Measurements from ENCODE around the gene NCAPG. TPM values are rescaled to one million over a fixed set of nuclear protein-coding genes. Genes with fewer than 3 reads are reported as not detected.
"Not testable (repeated sequence)": the region's sequence is repeated elsewhere in the genome, so short reads cannot be mapped to it uniquely, and the experiment has no call there.

Gene NCAPG
- polyA plus RNA-seq, 1 donor from 2014 or later, result 1.2 TPM

GRCh38 chr4:17816142-17816541 is 5.4 kb downstream of the NCAPG start:
- Mint-ChIP-seq H3K27me3 (no peaks in the 10 kb centered on the region), H3K36me3 (no peaks in the 10 kb centered on the region), H3K4me3 (no peak overlapping the region), H3K4me1 (peaks cover 10 to 20% (median 15%) of the 10 kb centered on the region in 3 donors), H3K27ac (peak overlapping the region in 1 of 3 donors; percentile 27), H3K9me3 (no peaks in the 10 kb centered on the region)

DNA sequence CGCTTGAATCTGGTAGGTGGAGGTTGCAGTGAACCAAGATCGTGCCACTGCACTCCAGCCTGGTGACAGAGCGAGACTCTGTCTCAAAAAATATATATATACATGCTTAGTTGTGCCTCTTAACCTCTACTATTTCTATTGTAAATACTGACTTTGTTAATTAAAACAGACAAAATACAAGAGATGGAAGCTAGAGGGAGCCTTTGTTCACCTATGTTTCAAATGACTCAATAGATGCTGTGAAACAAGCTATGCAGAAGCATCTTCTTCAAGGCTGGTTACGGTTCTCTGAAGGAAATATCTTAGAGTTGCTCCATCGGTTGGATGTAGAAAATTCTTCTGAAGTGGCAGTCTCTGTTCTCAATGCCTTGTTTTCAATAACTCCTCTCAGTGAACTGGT is 6.2 kb downstream of the NCAPG start:
- peak overlapping the region in 1 of 4 donors; percentile 66 for H3K4me3 Mint-ChIP-seq
- H3K9me3 Mint-ChIP-seq, result no peaks in the 10 kb centered on the region
- peaks cover 6 to 15% (median 10%) of the 10 kb centered on the region in 3 donors for H3K4me1 Mint-ChIP-seq
- H3K27me3 Mint-ChIP-seq, result no peaks in the 10 kb centered on the region
- H3K27ac Mint-ChIP-seq, result no peak overlapping the region
- no peaks in the 10 kb centered on the region for H3K36me3 Mint-ChIP-seq

GRCh38 chr4:17823871-17824669 is 13.3 kb downstream of the NCAPG start:
- no peaks in the 10 kb centered on the region for H3K27me3 Mint-ChIP-seq
- peak overlapping the region in 1 of 3 donors; percentile 59 for H3K27ac Mint-ChIP-seq
- no peaks in the 10 kb centered on the region for H3K9me3 Mint-ChIP-seq
- no peak overlapping the region for H3K4me3 Mint-ChIP-seq
- peaks cover 0 to 5% (median 2%) of the 10 kb centered on the region in 3 donors for H3K4me1 Mint-ChIP-seq
- peaks cover 4% of the 10 kb centered on the region for H3K36me3 Mint-ChIP-seq

DNA sequence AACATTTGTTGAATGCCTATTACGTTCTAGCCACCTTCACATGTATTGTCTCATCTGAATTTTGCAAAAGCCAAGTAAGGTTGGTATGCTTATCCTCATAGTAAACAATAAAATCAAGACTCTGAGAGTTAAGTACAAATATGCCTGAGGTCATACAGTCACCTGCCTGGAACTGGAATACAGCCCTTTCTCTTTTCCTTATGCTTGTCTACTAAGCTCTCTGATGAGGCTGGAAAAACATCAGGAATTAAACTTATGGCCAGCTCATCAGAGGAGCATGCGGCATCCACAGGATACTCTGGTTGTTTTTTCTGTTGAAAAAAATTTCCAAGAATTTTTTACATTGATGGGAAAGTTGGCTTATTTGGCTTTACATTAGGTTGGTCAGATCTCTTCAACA is 35.5 kb downstream of the NCAPG start:
- H3K9me3 Mint-ChIP-seq, result no peaks in the 10 kb centered on the region
- no peak overlapping the region for H3K4me3 Mint-ChIP-seq
- H3K27ac Mint-ChIP-seq, result no peak overlapping the region
- H3K27me3 Mint-ChIP-seq, result no peaks in the 10 kb centered on the region
- H3K36me3 Mint-ChIP-seq, result peaks cover 2% of the 10 kb centered on the region
- H3K4me1 Mint-ChIP-seq, result no peaks in the 10 kb centered on the region

GRCh38 chr4:17850295-17850694 is 39.5 kb downstream of the NCAPG start:
- H3K36me3 Mint-ChIP-seq, H3K4me3 Mint-ChIP-seq, H3K9me3 Mint-ChIP-seq, H3K4me1 Mint-ChIP-seq, H3K27ac Mint-ChIP-seq, H3K27me3 Mint-ChIP-seq: not testable (repeated sequence)

- no peaks in the 10 kb centered on the region for H3K4me1 Mint-ChIP-seq
- peaks cover 2% of the 10 kb centered on the region for H3K36me3 Mint-ChIP-seq
- no peaks in the 10 kb centered on the region for H3K27me3 Mint-ChIP-seq
- no peak overlapping the region for H3K4me3 Mint-ChIP-seq
- no peaks in the 10 kb centered on the region for H3K9me3 Mint-ChIP-seq
- no peak overlapping the region for H3K27ac Mint-ChIP-seq
Observed at GRCh38 chr4:17851959-17852358, 41.2 kb downstream of the NCAPG start.

DNA sequence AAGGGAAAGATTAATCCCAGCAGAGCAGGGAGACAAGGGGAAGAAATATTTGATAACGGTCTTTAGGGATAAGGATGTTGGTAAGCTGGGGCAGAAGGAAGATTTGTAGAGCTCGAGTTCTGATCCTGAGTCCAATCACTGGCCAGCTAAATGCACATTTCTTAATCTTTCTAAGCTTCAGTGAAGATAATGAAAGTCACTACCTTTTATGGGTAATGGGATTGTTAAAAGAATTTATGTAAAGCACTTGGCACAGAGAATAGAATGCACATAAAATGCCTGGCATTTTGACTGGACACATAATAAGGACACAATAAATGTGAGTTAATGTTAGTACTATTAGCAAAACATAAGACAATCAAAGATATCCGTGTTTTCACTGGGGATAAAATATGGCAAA is 43.3 kb downstream of the NCAPG start:
- H3K4me3 Mint-ChIP-seq, result no peak overlapping the region
- no peaks in the 10 kb centered on the region for H3K4me1 Mint-ChIP-seq
- peaks cover 5% of the 10 kb centered on the region for H3K36me3 Mint-ChIP-seq
- no peak overlapping the region for H3K27ac Mint-ChIP-seq
- no peaks in the 10 kb centered on the region for H3K27me3 Mint-ChIP-seq
- H3K9me3 Mint-ChIP-seq, result peaks cover 0 to 2% (median 0%) of the 10 kb centered on the region in 3 donors

DNA sequence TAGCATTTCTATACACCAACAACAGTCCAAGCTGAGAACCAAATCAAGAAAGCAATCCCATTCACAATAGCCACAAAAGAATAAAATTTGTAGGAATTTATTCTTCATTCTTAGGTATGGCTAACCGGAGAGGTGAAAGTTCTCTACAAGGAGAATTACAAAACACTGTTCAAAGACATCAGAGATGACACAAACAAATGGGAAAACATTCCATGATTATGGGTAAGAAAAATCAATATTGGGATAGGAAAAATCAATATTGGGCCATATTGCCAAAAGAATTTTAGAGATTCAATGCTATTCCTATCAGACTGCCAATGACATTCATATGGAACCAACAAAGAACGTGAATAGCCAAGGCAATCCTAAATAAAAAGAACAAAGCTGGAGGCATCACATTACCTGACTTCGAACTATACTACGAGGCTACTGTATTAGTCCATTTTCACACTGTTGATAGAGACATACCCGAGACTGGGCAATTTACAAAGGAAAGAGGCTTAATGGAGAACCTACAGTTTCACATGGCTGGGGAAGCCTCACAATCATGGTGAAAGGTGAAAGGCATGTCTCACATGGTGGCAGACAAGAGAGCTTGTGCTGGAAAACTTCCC is 49.1 kb downstream of the NCAPG start:
- Mint-ChIP-seq H3K27ac (no peak overlapping the region), H3K4me1 (no peaks in the 10 kb centered on the region), H3K9me3 (peaks cover 8 to 17% (median 9%) of the 10 kb centered on the region in 3 donors), H3K36me3 (peaks cover 15% of the 10 kb centered on the region), H3K4me3 (no peak overlapping the region), H3K27me3 (no peaks in the 10 kb centered on the region)

DNA sequence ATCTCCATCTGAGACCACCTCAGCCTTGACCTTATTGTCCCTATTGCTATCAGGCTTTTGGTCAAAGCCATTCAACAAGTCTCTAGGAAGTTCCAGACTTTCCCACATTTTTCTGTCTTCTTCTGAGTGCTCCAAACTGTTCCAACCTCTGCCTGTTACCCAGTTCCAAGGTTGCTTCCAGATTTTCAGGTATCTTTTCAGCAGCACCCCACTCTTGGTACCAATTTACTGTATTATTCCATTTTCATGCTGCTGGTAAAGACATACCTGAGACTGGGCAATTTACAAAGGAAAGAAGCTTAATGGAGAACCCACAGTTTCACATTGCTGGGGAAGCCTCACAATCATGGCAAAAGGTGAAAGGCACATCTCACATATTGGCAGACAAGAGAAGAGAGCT is 51.1 kb downstream of the NCAPG start:
- not testable (repeated sequence) for H3K4me1 Mint-ChIP-seq, H3K27me3 Mint-ChIP-seq, H3K27ac Mint-ChIP-seq, H3K4me3 Mint-ChIP-seq
- H3K9me3 Mint-ChIP-seq, result peaks cover 8 to 17% (median 9%) of the 10 kb centered on the region in 3 donors
- H3K36me3 Mint-ChIP-seq, result peaks cover 13% of the 10 kb centered on the region

DNA sequence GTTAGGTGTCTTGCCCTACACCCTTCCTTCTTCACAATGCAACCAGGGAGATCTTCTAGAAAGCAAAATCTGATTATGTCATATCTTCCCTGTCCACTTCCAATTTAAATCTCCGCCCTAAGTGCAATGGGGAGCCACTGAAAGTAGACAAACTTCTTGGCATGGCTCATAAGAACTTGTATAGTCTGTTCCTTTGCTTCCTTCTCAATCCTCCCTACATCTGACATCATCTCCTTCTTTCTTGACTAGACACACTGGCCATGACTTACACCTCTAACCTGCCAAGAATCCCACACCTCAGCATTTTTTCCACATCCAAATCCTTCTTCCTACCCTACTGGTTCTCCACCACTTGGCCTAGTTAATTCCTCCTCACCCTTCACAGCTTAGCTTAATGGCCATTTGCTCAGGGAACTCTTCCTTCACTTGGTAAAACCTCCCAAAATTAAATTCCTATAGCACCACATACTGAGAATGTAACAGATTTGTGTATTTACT is 55.1 kb downstream of the NCAPG start:
- Mint-ChIP-seq H3K27me3 (no peaks in the 10 kb centered on the region), H3K4me3 (no peak overlapping the region), H3K36me3 (peaks cover 8% of the 10 kb centered on the region), H3K9me3 (peaks cover 6 to 17% (median 7%) of the 10 kb centered on the region in 3 donors), H3K27ac (no peak overlapping the region), H3K4me1 (no peaks in the 10 kb centered on the region)

- Mint-ChIP-seq H3K4me3 (no peak overlapping the region), H3K27ac (no peak overlapping the region), H3K36me3 (peaks cover 4% of the 10 kb centered on the region), H3K27me3 (no peaks in the 10 kb centered on the region), H3K4me1 (no peaks in the 10 kb centered on the region), H3K9me3 (peaks cover 6 to 14% (median 7%) of the 10 kb centered on the region in 3 donors)
Observed at GRCh38 chr4:17866810-17867209, 56.0 kb downstream of the NCAPG start.

DNA sequence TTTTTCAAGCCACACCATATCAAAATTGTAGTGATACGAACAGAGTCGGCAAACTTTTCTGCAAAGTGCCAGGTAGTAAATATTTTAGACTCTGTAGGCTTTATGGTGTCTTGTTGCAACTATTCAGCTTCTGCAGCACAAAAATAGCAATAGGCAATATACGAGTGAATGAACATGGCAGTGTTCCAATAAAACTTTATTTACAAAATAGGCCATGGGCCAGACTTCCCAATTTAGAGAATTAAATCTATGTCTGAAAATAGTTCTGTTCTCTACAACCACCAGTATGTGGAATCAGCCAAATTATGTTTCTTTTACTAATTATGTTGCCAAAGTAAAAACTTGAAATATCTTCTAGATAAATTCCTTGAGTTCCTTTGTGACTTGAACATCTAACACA is 56.5 kb downstream of the NCAPG start:
- Mint-ChIP-seq H3K4me1 (no peaks in the 10 kb centered on the region), H3K27ac (no peak overlapping the region), H3K9me3 (peaks cover 6 to 10% (median 6%) of the 10 kb centered on the region in 3 donors), H3K36me3 (peaks cover under 1% of the 10 kb centered on the region), H3K4me3 (no peak overlapping the region), H3K27me3 (no peaks in the 10 kb centered on the region)

GRCh38 chr4:17869327-17869726 is 58.5 kb downstream of the NCAPG start:
- H3K36me3 Mint-ChIP-seq, result no peaks in the 10 kb centered on the region
- no peak overlapping the region for H3K4me3 Mint-ChIP-seq
- no peaks in the 10 kb centered on the region for H3K4me1 Mint-ChIP-seq
- no peaks in the 10 kb centered on the region for H3K27me3 Mint-ChIP-seq
- H3K27ac Mint-ChIP-seq, result no peak overlapping the region
- no peaks in the 10 kb centered on the region for H3K9me3 Mint-ChIP-seq

- H3K36me3 Mint-ChIP-seq, result peaks cover 9% of the 10 kb centered on the region
- H3K9me3 Mint-ChIP-seq, result peaks cover 0 to 16% (median 0%) of the 10 kb centered on the region in 3 donors
- H3K4me3 Mint-ChIP-seq, result no peak overlapping the region
- H3K4me1 Mint-ChIP-seq, result no peaks in the 10 kb centered on the region
- no peak overlapping the region for H3K27ac Mint-ChIP-seq
- H3K27me3 Mint-ChIP-seq, result no peaks in the 10 kb centered on the region
Observed at GRCh38 chr4:17875402-17876070, 64.8 kb downstream of the NCAPG start.

- H3K27ac Mint-ChIP-seq, result no peak overlapping the region
- no peak overlapping the region for H3K4me3 Mint-ChIP-seq
- peaks cover 0 to 16% (median 0%) of the 10 kb centered on the region in 3 donors for H3K9me3 Mint-ChIP-seq
- peaks cover 9% of the 10 kb centered on the region for H3K36me3 Mint-ChIP-seq
- no peaks in the 10 kb centered on the region for H3K4me1 Mint-ChIP-seq
- no peaks in the 10 kb centered on the region for H3K27me3 Mint-ChIP-seq
Observed at GRCh38 chr4:17876943-17877342, 66.2 kb downstream of the NCAPG start.

All from IgD-negative memory B cell (primary cell).